KOPT-K1 (cell line): ENCODE measurements around the gene POU3F2.

Source experiments
- H3K27ac ChIP-seq: fragments of 200-600 bp; sonication (generic); 2 replicates; pipeline ENCODE4 v1.5.1; 2016; ENCODE audit warnings: antibody characterized with exemption, mild to moderate bottlenecking, low read depth, low read length; ENCODE audit not compliant: poor library complexity, severe bottlenecking
- H3K36me3 ChIP-seq: fragments of 200-600 bp; sonication (generic); 2 replicates; pipeline ENCODE4 v1.5.1; 2017; ENCODE audit warnings: antibody characterized with exemption, mild to moderate bottlenecking, low read length, moderate library complexity; ENCODE audit not compliant: insufficient read depth
- H3K9me3 ChIP-seq: fragments of 200-600 bp; sonication (generic); 2 replicates; pipeline ENCODE4 v1.5.1; 2017; ENCODE audit warnings: antibody characterized with exemption, low read length, mild to moderate bottlenecking; ENCODE audit not compliant: insufficient read depth, poor library complexity, severe bottlenecking

POU3F2 gene

GRCh38 chr6:98825600-98826230 lies 8.7 kb upstream of the POU3F2 start:
- no peaks in the 10 kb centered on the region for H3K36me3 ChIP-seq
- H3K9me3 ChIP-seq = no peaks in the 10 kb centered on the region
- H3K27ac ChIP-seq = peak overlapping the region; percentile 74

- Histone ChIP-seq H3K36me3 (no peaks in the 10 kb centered on the region), H3K27ac (peak overlapping the region; percentile 77), H3K9me3 (no peaks in the 10 kb centered on the region)
Observed at GRCh38 chr6:98827295-98828159, 6.8 kb upstream of the POU3F2 start.

GRCh38 chr6:98828211-98828788 lies 6.1 kb upstream of the POU3F2 start:
- H3K27ac ChIP-seq = peak overlapping the region; percentile 77
- H3K9me3 ChIP-seq = no peaks in the 10 kb centered on the region
- H3K36me3 ChIP-seq = no peaks in the 10 kb centered on the region

GRCh38 chr6:98828941-98829411 lies 5.4 kb upstream of the POU3F2 start:
- peak overlapping the region; percentile 77 for H3K27ac ChIP-seq
- no peaks in the 10 kb centered on the region for H3K36me3 ChIP-seq
- H3K9me3 ChIP-seq = no peaks in the 10 kb centered on the region

GRCh38 chr6:98830146-98830545 lies 4.2 kb upstream of the POU3F2 start:
- Histone ChIP-seq H3K36me3 (no peaks in the 10 kb centered on the region), H3K27ac (peak overlapping the region; percentile 77), H3K9me3 (no peaks in the 10 kb centered on the region)

GRCh38 chr6:98831057-98831958 lies 3.1 kb upstream of the POU3F2 start:
- H3K9me3 ChIP-seq = no peaks in the 10 kb centered on the region
- H3K36me3 ChIP-seq = no peaks in the 10 kb centered on the region
- H3K27ac ChIP-seq = peak overlapping the region; percentile 77

GRCh38 chr6:98831959-98832283 lies 2.5 kb upstream of the POU3F2 start:
- Histone ChIP-seq H3K27ac (no peak overlapping the region), H3K36me3 (no peaks in the 10 kb centered on the region), H3K9me3 (no peaks in the 10 kb centered on the region)

GRCh38 chr6:98832284-98833056 lies 1.9 kb upstream of the POU3F2 start:
- Histone ChIP-seq H3K27ac (no peak overlapping the region), H3K36me3 (no peaks in the 10 kb centered on the region), H3K9me3 (no peaks in the 10 kb centered on the region)

GRCh38 chr6:98833057-98833306 lies 1.4 kb upstream of the POU3F2 start:
- H3K27ac ChIP-seq = no peak overlapping the region
- no peaks in the 10 kb centered on the region for H3K36me3 ChIP-seq
- H3K9me3 ChIP-seq = no peaks in the 10 kb centered on the region

GRCh38 chr6:98833307-98834059 lies 891 bp upstream of the POU3F2 start:
- Histone ChIP-seq H3K9me3 (no peaks in the 10 kb centered on the region), H3K27ac (peak overlapping the region; percentile 42), H3K36me3 (no peaks in the 10 kb centered on the region)

GRCh38 chr6:98835149-98836024 lies 1.0 kb downstream of the POU3F2 start:
- H3K36me3 ChIP-seq = no peaks in the 10 kb centered on the region
- no peaks in the 10 kb centered on the region for H3K9me3 ChIP-seq
- peak overlapping the region; percentile 49 for H3K27ac ChIP-seq

- no peaks in the 10 kb centered on the region for H3K36me3 ChIP-seq
- H3K27ac ChIP-seq = peak overlapping the region; percentile 49
- H3K9me3 ChIP-seq = no peaks in the 10 kb centered on the region
Observed at GRCh38 chr6:98836025-98836961, 1.9 kb downstream of the POU3F2 start.
